Left colon (tissue), 2 donors: Measurements from ENCODE around the gene RNLS. TPM values are rescaled to one million over a fixed set of nuclear protein-coding genes. Genes with fewer than 3 reads are reported as not detected.
"Not testable (repeated sequence)": the region's sequence is repeated elsewhere in the genome, so short reads cannot be mapped to it uniquely, and the experiment has no call there.

Experiments used
- ATAC-seq: fragments of 200-7000 bp; cut with Tn5 transposase; one replicate; pipeline ENCODE4 v1.9.1; 2020; ENCODE audit warnings: mild to moderate bottlenecking, moderate library complexity
- DNase-seq, 2 donors: peaks; one replicate each; pipeline ENCODE4 v3.0.0-alpha.2; 2020
- intact Hi-C, 2 donors: fragments of 100-400 bp; cut with DNase I in 1 of 2; cut with micrococcal nuclease in 1 of 2; formaldehyde crosslinking; loops; one replicate each; pipeline versions ENCODE4 v1.11.2 to v1.14.0; 2022; cut with DNase I, micrococcal nuclease
- total RNA-seq, 2 donors: library from RNA; stranded (reverse); fragmentation: NEBNext Ultra II Directional; extraction: Animal tissue kit (Norgen Biotek cat#: 25700); gene quantifications; one replicate each; pipeline ENCODE4 v1.2.1, GENCODE V29; 2021
- donor health status: DM: no; HTN: no; CAD: no.
- donor health status: DM: yes; HTN: yes; CAD: no.

Gene RNLS
- total RNA-seq, 2 donors from 2014 or later, result 15.0 to 18.6 TPM

- DNase-seq (no peak), ATAC-seq (no peak)
- intact Hi-C loops, result no loop called here
Measured at GRCh38 chr10:88382699-88383098, 200.4 kb downstream of the RNLS start.

DNA sequence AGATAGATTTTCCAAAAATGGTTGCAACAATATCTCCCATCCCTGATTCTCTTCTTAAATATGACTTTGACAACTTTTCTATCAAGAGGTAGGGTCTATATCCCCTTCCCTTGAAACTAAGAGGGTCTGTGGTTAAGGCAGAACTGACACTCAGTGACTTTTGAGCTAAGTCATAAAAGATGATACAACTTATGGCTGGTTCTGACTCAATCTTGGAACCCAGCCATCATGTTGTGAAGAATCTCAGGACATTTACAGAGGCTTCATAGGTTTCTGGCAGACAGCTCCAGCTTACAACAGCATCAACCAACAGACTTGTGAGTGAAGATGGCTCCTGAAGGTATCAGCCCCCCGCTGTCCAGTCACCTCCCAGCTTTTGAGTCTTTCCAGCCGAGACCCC lies 203.5 kb downstream of the RNLS start:
- DNase-seq, result peak; percentile 25 to 29
- ATAC-seq, result peak; percentile 82
- intact Hi-C loops, result no loop called here

DNA sequence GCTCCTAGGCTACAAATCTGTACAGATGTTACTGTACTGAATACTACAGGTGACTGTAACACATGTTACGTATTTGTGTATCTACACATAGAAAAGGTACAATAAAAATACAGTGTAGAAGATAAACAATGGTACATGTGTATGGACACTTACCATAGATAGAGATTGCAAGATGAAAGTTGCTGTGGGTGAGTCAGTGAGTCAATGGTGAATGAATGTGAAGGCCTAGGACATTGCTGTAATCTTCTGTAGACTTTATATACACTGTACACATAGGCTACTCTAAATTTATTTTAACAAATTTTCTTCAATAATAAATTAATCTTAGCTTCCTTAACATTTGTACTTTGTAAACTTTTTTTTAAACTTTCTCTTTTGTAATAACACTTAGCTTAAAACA lies 205.6 kb downstream of the RNLS start:
- no peak for DNase-seq
- intact Hi-C loops, result no loop called here
- ATAC-seq, result peak; percentile 25

DNA sequence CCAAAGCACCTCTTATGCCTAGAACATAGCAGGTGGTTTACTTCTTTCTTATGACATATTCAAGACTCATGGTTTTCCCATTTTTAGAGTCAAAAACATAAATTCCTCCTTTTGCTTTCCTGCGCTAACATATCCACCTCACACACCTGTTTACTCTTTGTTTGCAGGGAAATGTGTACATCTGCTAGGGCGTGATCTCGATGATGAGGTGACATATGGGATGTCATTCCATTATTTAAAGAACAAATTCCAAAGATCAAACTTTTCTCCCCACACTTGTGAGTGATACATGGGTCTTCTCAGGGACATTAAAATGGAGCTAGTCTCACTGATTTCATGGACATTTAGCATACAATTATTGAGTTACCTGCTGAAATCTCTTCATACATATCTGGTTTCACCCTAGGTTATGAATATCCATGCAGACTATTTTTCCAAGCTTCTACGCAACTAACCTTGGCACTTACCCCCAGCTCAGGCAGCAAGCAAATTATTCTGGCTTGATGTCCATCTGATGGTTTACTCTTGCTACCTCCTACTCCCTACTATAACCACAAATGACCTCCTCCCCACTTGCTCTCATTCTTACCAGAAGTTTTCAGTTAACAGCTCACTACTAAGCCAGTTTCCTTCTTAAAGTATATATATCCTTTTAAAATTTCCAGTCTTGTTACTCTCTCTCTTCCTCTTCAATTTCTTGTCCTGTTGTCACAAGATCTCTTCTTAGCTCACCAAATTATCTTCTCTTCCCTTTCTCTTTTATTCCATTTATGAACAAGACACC lies 208.5 kb downstream of the RNLS start:
- peak; percentile 67 for ATAC-seq
- DNase-seq, result no peak
- intact Hi-C loops, result no loop called here

DNA sequence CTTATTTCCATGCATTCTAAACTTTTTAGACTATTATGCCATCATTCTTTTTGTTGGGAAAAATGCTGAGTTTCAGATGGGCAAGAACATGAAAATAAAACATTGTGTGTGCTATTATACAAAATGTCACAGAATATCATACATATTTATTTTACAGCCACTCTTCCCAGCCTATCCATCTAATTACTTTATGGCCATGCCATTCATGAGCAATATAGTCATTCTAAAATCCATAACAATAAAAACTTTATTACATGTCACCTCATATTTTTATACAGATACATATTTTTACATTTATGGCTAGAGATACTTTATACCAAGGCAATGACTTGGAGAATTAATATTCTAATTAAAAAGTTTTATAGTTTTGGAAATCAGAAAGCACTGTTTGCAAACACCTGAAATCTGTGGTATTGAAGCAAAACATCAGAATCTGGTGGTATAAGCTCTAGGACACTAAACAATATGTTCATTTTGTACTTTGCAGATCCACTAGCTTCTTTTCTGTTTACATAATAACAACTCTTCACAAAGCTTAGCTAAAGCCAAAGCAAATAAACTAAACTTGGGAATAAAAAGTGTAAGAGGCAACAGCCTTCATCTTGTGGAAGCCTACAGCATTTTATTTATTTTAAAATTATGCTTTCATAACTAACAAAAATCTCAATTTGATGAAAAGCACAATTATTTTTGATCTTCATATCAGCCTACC lies 210.1 kb downstream of the RNLS start:
- DNase-seq, result no peak
- intact Hi-C loops, result no loop called here
- ATAC-seq, result peak; percentile 72

DNA sequence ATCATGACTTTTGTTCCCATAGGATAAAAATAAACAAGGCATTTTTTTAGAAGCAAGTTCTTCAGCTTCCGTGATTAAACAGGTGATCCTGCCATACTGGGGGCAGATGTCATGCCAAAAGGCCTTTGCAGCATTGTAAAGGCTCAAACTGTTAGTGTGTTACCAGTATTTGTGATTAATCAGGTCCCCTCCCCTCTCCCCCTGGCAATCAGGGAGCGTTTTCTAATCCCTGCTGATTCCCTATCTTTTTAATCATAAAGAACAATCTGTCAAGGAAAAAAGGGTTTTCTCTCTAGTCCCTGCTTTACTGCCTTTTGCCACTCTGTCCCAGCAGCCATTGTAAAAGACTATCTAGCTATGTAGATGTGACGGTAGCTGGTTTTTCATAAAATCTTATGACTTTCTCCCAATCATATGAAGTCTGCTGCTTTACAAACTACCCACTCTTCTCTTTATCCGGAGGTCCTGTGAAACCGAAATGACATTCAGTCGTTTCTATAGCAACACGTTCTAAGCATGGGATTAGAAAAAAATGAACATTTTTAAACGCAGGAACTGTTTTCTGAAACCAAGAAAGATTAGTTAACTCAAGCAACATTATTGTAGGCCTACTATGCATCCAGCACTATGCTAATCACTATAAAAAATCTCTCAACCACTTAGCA lies 210.9 kb downstream of the RNLS start:
- intact Hi-C loops, result no loop called here
- peak; percentile 30 for ATAC-seq
- DNase-seq, result no peak

DNA sequence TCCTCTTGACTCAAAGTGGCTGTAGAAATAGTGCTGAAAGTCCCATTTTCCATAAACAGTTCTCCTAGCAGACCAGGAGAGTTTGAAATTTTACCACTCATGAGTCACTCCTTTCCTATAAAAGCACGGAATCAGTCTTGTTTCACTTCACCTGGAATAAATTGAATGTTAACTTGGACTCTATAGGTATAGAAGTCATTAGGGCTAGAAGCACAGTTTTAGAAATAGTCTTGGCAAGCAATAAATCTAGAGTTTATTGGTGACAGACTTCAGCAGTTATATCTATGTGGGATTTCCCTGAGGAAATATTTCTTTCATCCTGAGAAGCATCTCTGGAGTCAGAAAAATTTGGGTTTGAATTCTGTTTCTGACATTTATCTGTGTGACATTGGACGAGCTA lies 212.4 kb downstream of the RNLS start:
- intact Hi-C loops, result no loop called here
- peak; percentile 58 for ATAC-seq
- DNase-seq, result no peak

- ATAC-seq, result no peak
- intact Hi-C loops, result no loop called here
- DNase-seq, result no peak
Measured at GRCh38 chr10:88366772-88367171, 216.3 kb downstream of the RNLS start.

- intact Hi-C loops, result no loop called here
- no peak for DNase-seq
- ATAC-seq, result no peak
Measured at GRCh38 chr10:88361995-88362807, 220.9 kb downstream of the RNLS start.

DNA sequence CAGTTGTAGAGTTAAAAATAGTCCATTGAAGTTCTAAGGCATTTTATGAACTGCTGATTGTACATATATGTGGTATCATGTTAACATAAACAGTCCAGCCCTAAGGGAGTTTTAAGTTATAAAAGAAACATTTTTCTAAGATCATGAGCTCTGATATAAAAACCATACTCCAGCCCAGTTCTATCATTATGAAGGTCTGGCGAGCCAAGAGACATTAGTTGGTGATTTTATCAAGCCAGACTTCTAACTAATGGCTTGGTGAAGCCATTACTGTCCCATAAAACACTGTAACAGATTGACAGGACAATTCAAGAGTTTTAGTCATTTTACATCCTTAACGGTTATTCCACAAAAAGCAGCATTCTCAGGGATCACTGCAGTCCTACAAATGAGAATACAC lies 221.6 kb downstream of the RNLS start:
- intact Hi-C loops, result no loop called here
- no peak for ATAC-seq
- DNase-seq, result no peak

GRCh38 chr10:88355750-88356149 lies 227.4 kb downstream of the RNLS start:
- ATAC-seq, DNase-seq, intact Hi-C loops: not testable (repeated sequence)

GRCh38 chr10:88347597-88348304 lies 235.4 kb downstream of the RNLS start:
- intact Hi-C loops, result no loop called here

GRCh38 chr10:88347022-88347421 lies 236.1 kb downstream of the RNLS start:
- no peak for ATAC-seq
- intact Hi-C loops, result no loop called here

More at GRCh38 chr10:88347597-88348304, 235.4 kb downstream of the RNLS start:
- DNase-seq (no peak), ATAC-seq (no peak)

GRCh38 chr10:88346144-88346977 lies 236.8 kb downstream of the RNLS start:
- peak; percentile 59 for ATAC-seq
- intact Hi-C loops, result no loop called here

More at GRCh38 chr10:88347022-88347421, 236.1 kb downstream of the RNLS start:
- no peak for DNase-seq

GRCh38 chr10:88343761-88344484 lies 239.2 kb downstream of the RNLS start:
- no peak for DNase-seq
- intact Hi-C loops, result no loop called here
- ATAC-seq, result no peak

More at GRCh38 chr10:88346144-88346977, 236.8 kb downstream of the RNLS start:
- DNase-seq, result no peak

DNA sequence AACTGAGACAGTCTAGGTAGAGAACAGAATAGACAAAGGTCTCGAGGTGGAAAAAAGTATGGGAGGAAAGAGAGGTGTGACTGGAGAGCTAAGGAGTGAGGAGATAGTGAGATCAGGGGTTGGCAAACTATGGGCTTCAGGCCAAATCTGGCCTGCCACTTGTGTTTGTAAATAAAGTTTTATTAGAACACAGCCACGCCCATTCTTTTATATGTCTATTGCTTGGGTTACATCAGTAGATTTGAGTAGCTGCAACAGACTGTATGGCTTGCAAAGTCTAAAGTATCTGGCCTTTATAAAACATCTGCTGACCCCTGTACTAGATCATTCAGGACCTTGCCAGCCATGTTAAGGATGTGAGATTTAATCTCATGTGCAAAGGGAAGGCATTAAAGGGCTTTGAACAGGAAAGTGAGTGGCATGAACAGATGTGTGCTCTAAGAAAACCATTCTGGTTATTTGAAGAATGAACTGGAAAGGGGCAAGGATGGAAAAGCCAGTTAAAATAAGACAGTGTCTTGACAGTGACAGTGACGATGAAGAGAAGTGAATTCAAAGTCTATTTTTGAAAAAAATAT lies 240.3 kb downstream of the RNLS start:
- intact Hi-C loops, result no loop called here
- ATAC-seq, result peak; percentile 76

More for the DNA sequence above, 240.3 kb downstream of the RNLS start:
- DNase-seq, result peak in 1 of 2 donors; percentile 11
